Esophagus muscularis mucosa (tissue), 4 donors: Measurements from ENCODE around the gene LAMA1. TPM values are rescaled to one million over a fixed set of nuclear protein-coding genes. Genes with fewer than 3 reads are reported as not detected.

Source experiments
- DNase-seq: peaks from one replicate; pipeline ENCODE4 v3.0.0-alpha.2; 2017; ENCODE audit errors: extremely low spot score
- H3K27ac ChIP-seq, 4 donors: fragments of 200-600 bp; sonication (generic); replicated peaks in 1 of 4; 1 replicate in 3 of 4; 2 replicates in 1 of 4; pipeline ENCODE4 v1.5.1; 2016 to 2019; ENCODE audit warnings: mild to moderate bottlenecking in 1 of 4
- H3K27me3 ChIP-seq, 4 donors: fragments of 200-600 bp; sonication (generic); one replicate each; pipeline versions ENCODE4 v1.5.1 to v1.6.0; 2016 to 2019
- H3K36me3 ChIP-seq, 4 donors: fragments of 200-600 bp; sonication (generic); one replicate each; pipeline ENCODE4 v1.5.1; 2016 to 2019
- H3K4me1 ChIP-seq, 4 donors: fragments of 200-600 bp; sonication (generic); one replicate each; pipeline ENCODE4 v1.5.1; 2016 to 2019
- H3K4me3 ChIP-seq, 4 donors: fragments of 200-600 bp; sonication (generic); 1 replicate in 2 of 4; 2 replicates in 2 of 4; pipeline ENCODE4 v1.5.1; 2016 to 2019; ENCODE audit warnings: mild to moderate bottlenecking in 4 of 4, moderate library complexity in 1 of 4
- H3K9me3 ChIP-seq, 4 donors: fragments of 200-600 bp; sonication (generic); 1 replicate in 3 of 4; 2 replicates in 1 of 4; pipeline ENCODE4 v1.5.1; 2016 to 2019
- CTCF ChIP-seq, 3 experiments: fragments of 200-600 bp in 2 of 3; fragments of 450-650 bp in 1 of 3; sonication (generic) in 2 of 3; IDR thresholded peaks; one replicate each; pipeline ENCODE4 v1.5.1; 2017 to 2019; ENCODE audit warnings: antibody characterized with exemption in 3 of 3, mild to moderate bottlenecking in 2 of 3, moderate library complexity in 1 of 3
- EP300 ChIP-seq: sonication (generic); formaldehyde crosslinking; IDR thresholded peaks from one replicate; pipeline ENCODE4 v1.6.1; 2017; ENCODE audit warnings: antibody characterized with exemption
- POLR2A ChIP-seq: fragments of 450-650 bp; IDR thresholded peaks from one replicate; pipeline ENCODE4 v1.6.1; 2017; ENCODE audit warnings: antibody characterized with exemption, moderate library complexity, mild to moderate bottlenecking, low read depth
- POLR2AphosphoS5 ChIP-seq, 2 donors: sonication (generic); formaldehyde crosslinking; IDR thresholded peaks; one replicate each; pipeline ENCODE4 v1.6.1; 2017; ENCODE audit warnings: antibody characterized with exemption in 2 of 2
- WGBS: methylation state at CpG from one replicate; pipeline ENCODE4 v1.1.5; 2018; 5-methylcytosine and 5-hydroxymethylcytosine counted together
- intact Hi-C: fragments of 100-400 bp; cut with DNase I; formaldehyde crosslinking; loops from one replicate; pipeline ENCODE4 v1.15.1; 2023
- total RNA-seq, 4 donors: library from RNA; depleted of rRNA; stranded (reverse); fragments of >200 nt; gene quantifications; one replicate each; pipeline versions ENCODE4 v1.1.0 to v1.2.1, GENCODE V29; 2016

LAMA1 gene
- total RNA-seq, 4 donors from 2014 or later, result 0.17 to 0.69 (median 0.37) TPM

GRCh38 chr18:6979954-6980353 is 137.6 kb downstream of the LAMA1 start:
- intact Hi-C loops, result no loop called here
- 96% methylated on average over 3 of the region's 3 CpGs for WGBS
- no peaks in the 10 kb centered on the region for H3K4me1 ChIP-seq

GRCh38 chr18:6976935-6977334 is 140.7 kb downstream of the LAMA1 start:
- Histone ChIP-seq H3K9me3 (no peaks in the 10 kb centered on the region), H3K4me3 (no peak overlapping the region), H3K27ac (no peak overlapping the region), H3K36me3 (no peaks in the 10 kb centered on the region), H3K4me1 (no peaks in the 10 kb centered on the region), H3K27me3 (no peaks in the 10 kb centered on the region)
- no peak for TF ChIP-seq POLR2A
- no peak for TF ChIP-seq EP300
- TF ChIP-seq POLR2AphosphoS5 (IDR thresholded peaks at IDR 0.05), result no peak
- TF ChIP-seq CTCF (IDR thresholded peaks at IDR 0.05), result no peak
- intact Hi-C loops, result no loop called here
- peak; percentile 45 for DNase-seq
- 84% methylated on average over 3 of the region's 3 CpGs for WGBS

More at GRCh38 chr18:6979954-6980353, 137.6 kb downstream of the LAMA1 start:
- Histone ChIP-seq H3K27me3 (no peaks in the 10 kb centered on the region), H3K9me3 (no peaks in the 10 kb centered on the region), H3K4me3 (no peak overlapping the region), H3K27ac (no peak overlapping the region), H3K36me3 (no peaks in the 10 kb centered on the region)
- TF ChIP-seq POLR2AphosphoS5 (IDR thresholded peaks at IDR 0.05) (no peak), POLR2A (no peak), CTCF (IDR thresholded peaks at IDR 0.05) (no peak), EP300 (no peak)
- peak; percentile 78 for DNase-seq

GRCh38 chr18:6975084-6975483 is 142.5 kb downstream of the LAMA1 start:
- Histone ChIP-seq H3K4me3 (no peak overlapping the region), H3K36me3 (no peaks in the 10 kb centered on the region), H3K27ac (no peak overlapping the region), H3K4me1 (no peaks in the 10 kb centered on the region), H3K27me3 (no peaks in the 10 kb centered on the region), H3K9me3 (no peaks in the 10 kb centered on the region)
- no peak for TF ChIP-seq CTCF (IDR thresholded peaks at IDR 0.05)
- TF ChIP-seq POLR2AphosphoS5 (IDR thresholded peaks at IDR 0.05), result no peak
- no peak for TF ChIP-seq EP300
- TF ChIP-seq POLR2A, result no peak
- no peak for DNase-seq
- intact Hi-C loops, result no loop called here
- 94% methylated on average over 6 of the region's 6 CpGs for WGBS

- 83% methylated on average over 7 of the region's 7 CpGs for WGBS
Observed at GRCh38 chr18:6971823-6972478, 145.6 kb downstream of the LAMA1 start.

GRCh38 chr18:6963452-6964097 is 154.0 kb downstream of the LAMA1 start:
- Histone ChIP-seq H3K4me1 (peaks cover 0 to 14% (median 0%) of the 10 kb centered on the region in 4 donors), H3K27ac (no peak overlapping the region), H3K27me3 (no peaks in the 10 kb centered on the region), H3K9me3 (peaks cover 0 to 6% (median 0%) of the 10 kb centered on the region in 4 donors), H3K36me3 (no peaks in the 10 kb centered on the region), H3K4me3 (no peak overlapping the region)
- no peak for DNase-seq
- WGBS, result 93% methylated on average over 2 of the region's 2 CpGs
- intact Hi-C loops, result no loop called here
- TF ChIP-seq CTCF (IDR thresholded peaks at IDR 0.05) (no peak), POLR2A (no peak), EP300 (no peak), POLR2AphosphoS5 (IDR thresholded peaks at IDR 0.05) (no peak)

More at GRCh38 chr18:6971823-6972478, 145.6 kb downstream of the LAMA1 start:
- no peaks in the 10 kb centered on the region for H3K27me3 ChIP-seq
- no peak overlapping the region for H3K4me3 ChIP-seq
- H3K9me3 ChIP-seq, result no peaks in the 10 kb centered on the region
- no peaks in the 10 kb centered on the region for H3K36me3 ChIP-seq
- TF ChIP-seq POLR2AphosphoS5 (IDR thresholded peaks at IDR 0.05) (no peak), EP300 (no peak), POLR2A (no peak)
- no peak overlapping the region for H3K27ac ChIP-seq
- no peak for DNase-seq
- intact Hi-C loops, result no loop called here
- H3K4me1 ChIP-seq, result peaks cover 0 to 5% (median 0%) of the 10 kb centered on the region in 4 donors
